Spleen (tissue), 11 donors: ENCODE measurements around the gene PTPRK. TPM values are rescaled to one million over a fixed set of nuclear protein-coding genes. Genes with fewer than 3 reads are reported as not detected.
A peak's percentile ranks its signal among the peaks of the same experiment; 100 is the strongest.

Experiments used
- DNase-seq: peaks from one replicate; pipeline ENCODE4 v3.0.0-alpha.2; 2020
- H3K27ac ChIP-seq, 8 donors: fragments of 200-600 bp; sonication (generic) in 7 of 8; 1 replicate in 4 of 8; 2 replicates in 4 of 8; pipeline versions ENCODE4 v1.5.0 to v1.8.0; 2016 to 2021; ENCODE audit warnings: inconsistent platforms in 4 of 8, mild to moderate bottlenecking in 4 of 8, moderate library complexity in 1 of 8
- H3K27me3 ChIP-seq, 7 donors: fragments of 200-600 bp; sonication (generic) in 6 of 7; replicated peaks in 1 of 7; 1 replicate in 4 of 7; 2 replicates in 3 of 7; pipeline versions ENCODE4 v1.5.0 to v1.8.0; 2016 to 2021; ENCODE audit warnings: inconsistent platforms in 3 of 7, mild to moderate bottlenecking in 1 of 7
- H3K36me3 ChIP-seq, 6 donors: fragments of 200-600 bp; sonication (generic) in 5 of 6; 1 replicate in 4 of 6; 2 replicates in 2 of 6; pipeline versions ENCODE4 v1.5.0 to v1.8.0; 2016 to 2021; ENCODE audit warnings: inconsistent platforms in 2 of 6
- H3K4me1 ChIP-seq, 6 donors: fragments of 200-600 bp; sonication (generic) in 5 of 6; 1 replicate in 3 of 6; 2 replicates in 3 of 6; pipeline versions ENCODE4 v1.5.0 to v1.8.0; 2016 to 2021; ENCODE audit warnings: inconsistent platforms in 3 of 6
- H3K4me3 ChIP-seq, 8 donors: fragments of 200-600 bp; sonication (generic) in 7 of 8; 1 replicate in 4 of 8; 2 replicates in 4 of 8; pipeline versions ENCODE4 v1.5.0 to v1.8.0; 2016 to 2021; ENCODE audit warnings: inconsistent platforms in 4 of 8, mild to moderate bottlenecking in 4 of 8, moderate library complexity in 2 of 8
- H3K9me3 ChIP-seq, 8 donors: fragments of 200-600 bp; sonication (generic) in 7 of 8; 1 replicate in 4 of 8; 2 replicates in 4 of 8; pipeline versions ENCODE4 v1.5.0 to v1.8.0; 2016 to 2021; ENCODE audit warnings: inconsistent platforms in 4 of 8
- POLR2A ChIP-seq, 3 donors: fragments of 450-650 bp; IDR thresholded peaks; one replicate each; pipeline ENCODE4 v1.5.1; 2017; ENCODE audit warnings: antibody characterized with exemption in 3 of 3, mild to moderate bottlenecking in 1 of 3
- POLR2AphosphoS5 ChIP-seq, 3 donors: sonication (generic); formaldehyde crosslinking; IDR thresholded peaks; one replicate each; pipeline ENCODE4 v1.5.1; 2017; ENCODE audit warnings: antibody characterized with exemption in 3 of 3
- WGBS, 5 donors: extraction: QIAGEN DNeasy Blood & Tissue Kit in 3 of 5; methylation state at CpG; one replicate each; pipeline versions ENCODE4 v1.1.5 to v1.1.7; 2013 to 2018; 5-methylcytosine and 5-hydroxymethylcytosine counted together
- intact Hi-C: fragments of 100-400 bp; cut with DNase I; formaldehyde crosslinking; loops from one replicate; pipeline ENCODE4 v1.15.0; 2023; ENCODE audit warnings: low total_unique reads
- polyA plus RNA-seq, 3 donors: library from polyadenylated mRNA; stranded (reverse); fragments of 200-250 nt; gene quantifications; one replicate each; pipeline ENCODE4 v1.2.1, GENCODE V29; 2013
- total RNA-seq, 7 donors: library from RNA; depleted of rRNA in 3 of 7; stranded (reverse); fragments of >200 nt in 3 of 7; fragmentation: NEBNext Ultra II Directional in 4 of 7; extraction: Animal tissue kit (Norgen Biotek cat#: 25700) in 4 of 7; gene quantifications; one replicate each; pipeline versions ENCODE4 v1.1.0 to v1.2.1, GENCODE V29; 2016 to 2021
- TF ChIP-seq, protein P1 (sequence below), 11 experiments: fragments of 200-600 bp in 7 of 11; fragments of 450-650 bp in 4 of 11; sonication (generic) in 4 of 11; IDR thresholded peaks in 8 of 11; conservative IDR thresholded peaks in 3 of 11; 1 replicate in 7 of 11; 2 replicates in 4 of 11; pipeline versions ENCODE4 v1.4.0 to v1.8.0; 2016 to 2021; ENCODE audit warnings: antibody characterized with exemption in 11 of 11, inconsistent platforms in 4 of 11, mild to moderate bottlenecking in 1 of 11
- donor health status: healthy with polysubstance abuse.
- donor health status: DM: no; HTN: no; CAD: no; lungs with moderate emphysema.
- donor health status: DM: no; HTN: no; CAD: no.
- donor health status: Bipolar disorder and iron deficiency.
- donor health status: healthy.
- donor health status: DM: no; HTN: no; CAD: no.
- donor health status: DM: yes; HTN: yes; CAD: no.

Gene PTPRK
- total and polyA plus RNA-seq, 10 donors = 3.3 to 67.8 (median 34.0) TPM

DNA sequence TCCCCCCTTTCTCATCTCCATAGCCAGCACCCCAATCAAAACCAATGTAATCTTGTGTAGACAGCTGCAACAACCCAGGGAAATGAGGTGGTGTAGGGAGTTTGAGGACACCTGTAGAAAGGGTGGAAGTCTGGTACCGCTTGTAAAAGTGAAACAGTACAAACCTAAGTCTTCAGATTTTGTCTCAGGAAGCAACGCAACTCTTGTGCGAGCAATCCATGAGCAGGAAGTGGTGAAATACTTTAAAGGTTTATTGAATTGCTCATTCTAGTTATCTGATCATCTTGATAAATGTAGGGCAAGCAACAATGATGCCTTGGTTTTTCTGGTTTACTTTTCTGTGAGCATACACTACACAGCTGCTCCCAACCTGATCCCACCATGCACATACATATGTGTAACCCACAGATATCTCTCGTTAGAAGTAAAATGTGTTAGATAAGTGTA is 548.4 kb downstream of the PTPRK start:
- H3K27me3 ChIP-seq = no peaks in the 10 kb centered on the region
- TF ChIP-seq POLR2A (IDR thresholded peaks at IDR 0.05) = no peak
- peak in 1 of 3 donors; percentile 34 for TF ChIP-seq POLR2AphosphoS5 (IDR thresholded peaks at IDR 0.05)
- H3K4me3 ChIP-seq = peak overlapping the region in 1 of 8 donors; percentile 37
- 30 to 54% (median 43%) methylated on average over 4 of the region's 4 CpGs for WGBS, 5 donors
- H3K27ac ChIP-seq = peak overlapping the region in 4 of 8 donors; percentile 19 to 76 (median 68)
- H3K9me3 ChIP-seq = no peaks in the 10 kb centered on the region
- no peak for DNase-seq
- H3K36me3 ChIP-seq = peaks cover 0 to 83% (median 25%) of the 10 kb centered on the region in 6 donors
- intact Hi-C loops = no loop called here
- H3K4me1 ChIP-seq = peaks cover 0 to 12% (median 0%) of the 10 kb centered on the region in 6 donors

DNA sequence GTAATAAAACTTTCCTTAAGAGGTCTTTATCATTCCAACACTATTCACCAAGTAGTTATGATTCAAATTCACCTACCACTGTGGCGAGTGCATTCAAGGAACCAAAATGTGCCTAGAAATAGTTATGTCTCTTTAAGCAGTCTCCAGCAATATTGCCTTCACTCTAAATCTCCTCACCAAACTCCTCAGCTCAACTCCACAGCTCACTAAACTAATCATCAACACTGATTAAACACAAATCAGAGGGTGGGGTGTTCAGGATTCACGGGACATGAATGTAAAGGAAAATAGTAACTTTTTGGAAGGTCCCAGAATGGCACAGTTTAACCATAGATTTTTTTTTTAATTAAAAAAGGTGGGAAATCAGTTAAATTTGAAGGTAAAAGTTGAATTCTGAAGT is 549.0 kb downstream of the PTPRK start:
- peak overlapping the region in 4 of 8 donors; percentile 19 to 76 (median 68) for H3K27ac ChIP-seq
- WGBS, 5 donors = 79 to 92% (median 82%) methylated on average over 2 of the region's 2 CpGs
- peaks cover 0 to 77% (median 22%) of the 10 kb centered on the region in 6 donors for H3K36me3 ChIP-seq
- TF ChIP-seq, protein P1, sequence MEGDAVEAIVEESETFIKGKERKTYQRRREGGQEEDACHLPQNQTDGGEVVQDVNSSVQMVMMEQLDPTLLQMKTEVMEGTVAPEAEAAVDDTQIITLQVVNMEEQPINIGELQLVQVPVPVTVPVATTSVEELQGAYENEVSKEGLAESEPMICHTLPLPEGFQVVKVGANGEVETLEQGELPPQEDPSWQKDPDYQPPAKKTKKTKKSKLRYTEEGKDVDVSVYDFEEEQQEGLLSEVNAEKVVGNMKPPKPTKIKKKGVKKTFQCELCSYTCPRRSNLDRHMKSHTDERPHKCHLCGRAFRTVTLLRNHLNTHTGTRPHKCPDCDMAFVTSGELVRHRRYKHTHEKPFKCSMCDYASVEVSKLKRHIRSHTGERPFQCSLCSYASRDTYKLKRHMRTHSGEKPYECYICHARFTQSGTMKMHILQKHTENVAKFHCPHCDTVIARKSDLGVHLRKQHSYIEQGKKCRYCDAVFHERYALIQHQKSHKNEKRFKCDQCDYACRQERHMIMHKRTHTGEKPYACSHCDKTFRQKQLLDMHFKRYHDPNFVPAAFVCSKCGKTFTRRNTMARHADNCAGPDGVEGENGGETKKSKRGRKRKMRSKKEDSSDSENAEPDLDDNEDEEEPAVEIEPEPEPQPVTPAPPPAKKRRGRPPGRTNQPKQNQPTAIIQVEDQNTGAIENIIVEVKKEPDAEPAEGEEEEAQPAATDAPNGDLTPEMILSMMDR (IDR thresholded peaks at IDR 0.05 in 8 of 11, conservative IDR thresholded peaks at IDR 0.05 in 3 of 11) = no peak
- TF ChIP-seq POLR2AphosphoS5 (IDR thresholded peaks at IDR 0.05) (no peak), POLR2A (IDR thresholded peaks at IDR 0.05) (no peak)
- intact Hi-C loops = no loop called here
- no peak for DNase-seq
- H3K9me3 ChIP-seq = no peaks in the 10 kb centered on the region
- H3K4me1 ChIP-seq = peaks cover 0 to 12% (median 0%) of the 10 kb centered on the region in 6 donors
- no peaks in the 10 kb centered on the region for H3K27me3 ChIP-seq
- H3K4me3 ChIP-seq = peak overlapping the region in 1 of 8 donors; percentile 37

DNA sequence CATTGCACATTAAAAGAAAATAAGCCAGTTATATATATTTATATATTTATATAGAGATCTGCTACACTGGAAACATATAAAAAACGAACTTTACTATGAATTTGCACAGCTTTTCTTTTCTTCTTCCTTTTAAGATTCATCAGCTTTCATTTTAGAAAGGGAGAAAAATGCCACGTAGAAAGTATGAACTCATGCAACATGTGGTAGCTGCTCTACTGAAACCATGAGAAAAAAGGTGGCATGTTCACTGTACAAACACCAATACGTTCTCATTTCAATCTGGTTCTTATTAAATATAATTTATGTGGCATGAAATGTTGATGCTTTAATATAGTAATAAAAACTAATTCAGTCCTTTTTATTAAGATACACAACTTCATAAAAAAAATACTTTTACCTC is 550.7 kb downstream of the PTPRK start:
- H3K27ac ChIP-seq = no peak overlapping the region
- no peak overlapping the region for H3K4me3 ChIP-seq
- H3K9me3 ChIP-seq = no peaks in the 10 kb centered on the region
- WGBS, 5 donors = 70 to 74% (median 72%) methylated on average over 3 of the region's 3 CpGs
- no peak for TF ChIP-seq POLR2AphosphoS5 (IDR thresholded peaks at IDR 0.05)
- TF ChIP-seq, protein P1 (IDR thresholded peaks at IDR 0.05 in 8 of 11, conservative IDR thresholded peaks at IDR 0.05 in 3 of 11) = no peak
- TF ChIP-seq POLR2A (IDR thresholded peaks at IDR 0.05) = no peak
- H3K4me1 ChIP-seq = peaks cover 0 to 12% (median 0%) of the 10 kb centered on the region in 6 donors
- intact Hi-C loops = no loop called here
- H3K27me3 ChIP-seq = no peaks in the 10 kb centered on the region
- no peak for DNase-seq
- peaks cover 0 to 66% (median 20%) of the 10 kb centered on the region in 6 donors for H3K36me3 ChIP-seq

DNA sequence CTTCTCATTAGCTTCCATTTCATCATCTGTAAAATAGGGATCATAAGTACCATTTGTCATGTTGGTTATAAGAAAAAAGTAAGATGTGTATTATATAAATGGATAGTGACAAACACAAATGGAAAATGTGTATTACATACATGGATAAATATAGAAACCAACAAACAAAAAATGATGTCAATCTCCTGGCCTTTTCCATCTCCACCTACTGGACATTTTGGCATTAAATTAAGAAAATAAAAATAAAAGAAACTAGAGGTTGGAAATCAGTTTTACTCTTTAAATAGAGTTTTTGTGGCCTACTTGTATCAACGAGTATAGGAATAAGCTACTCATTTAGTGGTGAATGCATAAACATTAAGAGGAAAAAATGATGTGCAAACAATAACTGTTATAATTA is 552.0 kb downstream of the PTPRK start:
- peaks cover 0 to 54% (median 18%) of the 10 kb centered on the region in 6 donors for H3K36me3 ChIP-seq
- H3K27ac ChIP-seq = no peak overlapping the region
- WGBS, 5 donors = 71 to 83% (median 81%) methylated on average over 1 of the region's 1 CpG
- intact Hi-C loops = no loop called here
- H3K4me3 ChIP-seq = no peak overlapping the region
- DNase-seq = no peak
- H3K9me3 ChIP-seq = no peaks in the 10 kb centered on the region
- no peaks in the 10 kb centered on the region for H3K27me3 ChIP-seq
- TF ChIP-seq POLR2A (IDR thresholded peaks at IDR 0.05) (no peak), POLR2AphosphoS5 (IDR thresholded peaks at IDR 0.05) (no peak)
- TF ChIP-seq, protein P1 (IDR thresholded peaks at IDR 0.05 in 8 of 11, conservative IDR thresholded peaks at IDR 0.05 in 3 of 11) = no peak
- peaks cover 0 to 12% (median 0%) of the 10 kb centered on the region in 6 donors for H3K4me1 ChIP-seq
